ENCODE results near the gene NYNRIN. TPM values are rescaled to one million over a fixed set of nuclear protein-coding genes. Genes with fewer than 3 reads are reported as not detected.

The NYNRIN gene
- total and polyA plus RNA-seq, 2 donors (not counting 3 experiments of a cell fraction or from before 2014, with no cell fraction given): 37.2 to 42.8 TPM

DNA sequence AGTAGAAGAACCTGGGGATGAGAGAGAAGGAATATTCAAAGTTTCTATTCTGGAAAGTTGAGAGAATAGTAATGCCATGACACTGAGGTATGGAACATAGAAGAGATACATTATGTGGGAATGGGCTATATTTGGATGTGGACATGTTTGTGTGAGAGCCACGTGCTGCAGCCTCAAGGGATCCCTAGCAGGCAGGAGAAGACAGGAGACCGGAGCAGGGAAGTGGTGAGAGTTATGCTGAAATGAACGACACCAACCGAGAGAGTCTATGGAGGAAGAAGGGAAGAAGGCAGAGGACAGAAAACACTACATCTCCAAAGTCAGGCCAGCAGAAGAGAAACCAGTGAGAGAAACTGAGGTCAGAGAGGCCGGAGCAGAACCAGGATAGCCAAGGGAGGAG is 49.1 kb upstream of the NYNRIN start:
- ChIA-PET POLR2A (no interaction called here), CTCF (interaction anchor here (0.9 to 1.2 kb wide), 4 partner anchors 12 to 16 kb away, joined by 3 to 5 read pairs (median 3); no protein-coding TSS in a partner anchor)
- Histone ChIP-seq H3K27me3 (ENCODE audit: control insufficient read depth in 2 of 2, insufficient read depth in 2 of 2, low read length in 2 of 2) (peaks cover 30 to 35% of the 10 kb centered on the region in 2 experiments), H3K4me3 (replicated peaks in 1 of 3; ENCODE audit: insufficient read depth in 1 of 3, low read depth in 1 of 3, low read length in 3 of 3) (no peak overlapping the region), H3K9me3 (replicated peaks; ENCODE audit: control insufficient read depth, insufficient read depth, low read length) (no peaks in the 10 kb centered on the region), H3K4me2 (ENCODE audit: insufficient read depth, low read length) (no peak overlapping the region), H3K79me2 (ENCODE audit: control insufficient read depth, insufficient read depth, low read length) (no peaks in the 10 kb centered on the region), H3K36me3 (ENCODE audit: control insufficient read depth in 2 of 2, extremely low read depth in 1 of 2, insufficient read depth in 2 of 2, low read length in 2 of 2) (no peaks in the 10 kb centered on the region), H2AFZ (ENCODE audit: low read depth, low read length) (no peak overlapping the region), H3K27ac (ENCODE audit: insufficient read depth, low read depth, low read length) (no peak overlapping the region), H4K20me1 (replicated peaks; ENCODE audit: control insufficient read depth, extremely low read depth, insufficient read depth, low read length) (no peaks in the 10 kb centered on the region), H3K4me1 (ENCODE audit: control insufficient read depth, extremely low read depth, insufficient read depth, low read length) (no peaks in the 10 kb centered on the region), H3K9ac (replicated peaks; ENCODE audit: extremely low read depth, insufficient read depth, low read length) (no peak overlapping the region), H3K9me1 (replicated peaks; ENCODE audit: control insufficient read depth, extremely low read depth, insufficient read depth, low read length) (no peaks in the 10 kb centered on the region)
- dilution Hi-C loops (cut with MboI; ENCODE audit: extremely low pct_ligation_motif_present, low sequenced_read_pairs) (no loop called here), intact Hi-C loops (cut with micrococcal nuclease) (no loop called here)
- DNase-seq (ENCODE audit: low read depth, low spot score): no peak
- no peak for TF ChIP-seq FOS (IDR thresholded peaks at IDR 0.05; ENCODE audit: borderline replicate concordance, insufficient read depth, low read length)
- TF ChIP-seq GATA2 (IDR thresholded peaks at IDR 0.05; ENCODE audit: insufficient read depth, insufficient read length, low read depth, low read length): no peak
- TF ChIP-seq, protein P1, sequence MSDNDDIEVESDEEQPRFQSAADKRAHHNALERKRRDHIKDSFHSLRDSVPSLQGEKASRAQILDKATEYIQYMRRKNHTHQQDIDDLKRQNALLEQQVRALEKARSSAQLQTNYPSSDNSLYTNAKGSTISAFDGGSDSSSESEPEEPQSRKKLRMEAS (IDR thresholded peaks at IDR 0.05; ENCODE audit: insufficient read depth, insufficient read length): no peak
- TF ChIP-seq JUN (IDR thresholded peaks at IDR 0.05; ENCODE audit: borderline replicate concordance, insufficient read depth, insufficient read length, low read depth): no peak
- TF ChIP-seq POLR2AphosphoS5 (IDR thresholded peaks at IDR 0.05; ENCODE audit: insufficient read depth, low read depth, low read length): no peak
- TF ChIP-seq, protein P2, sequence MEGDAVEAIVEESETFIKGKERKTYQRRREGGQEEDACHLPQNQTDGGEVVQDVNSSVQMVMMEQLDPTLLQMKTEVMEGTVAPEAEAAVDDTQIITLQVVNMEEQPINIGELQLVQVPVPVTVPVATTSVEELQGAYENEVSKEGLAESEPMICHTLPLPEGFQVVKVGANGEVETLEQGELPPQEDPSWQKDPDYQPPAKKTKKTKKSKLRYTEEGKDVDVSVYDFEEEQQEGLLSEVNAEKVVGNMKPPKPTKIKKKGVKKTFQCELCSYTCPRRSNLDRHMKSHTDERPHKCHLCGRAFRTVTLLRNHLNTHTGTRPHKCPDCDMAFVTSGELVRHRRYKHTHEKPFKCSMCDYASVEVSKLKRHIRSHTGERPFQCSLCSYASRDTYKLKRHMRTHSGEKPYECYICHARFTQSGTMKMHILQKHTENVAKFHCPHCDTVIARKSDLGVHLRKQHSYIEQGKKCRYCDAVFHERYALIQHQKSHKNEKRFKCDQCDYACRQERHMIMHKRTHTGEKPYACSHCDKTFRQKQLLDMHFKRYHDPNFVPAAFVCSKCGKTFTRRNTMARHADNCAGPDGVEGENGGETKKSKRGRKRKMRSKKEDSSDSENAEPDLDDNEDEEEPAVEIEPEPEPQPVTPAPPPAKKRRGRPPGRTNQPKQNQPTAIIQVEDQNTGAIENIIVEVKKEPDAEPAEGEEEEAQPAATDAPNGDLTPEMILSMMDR (IDR thresholded peaks at IDR 0.05; ENCODE audit: extremely low read depth in 1 of 2, insufficient read depth in 1 of 2, low read depth in 1 of 2, low read length in 2 of 2): no peak
- no peak for TF ChIP-seq EZH2 (IDR thresholded peaks at IDR 0.05; ENCODE audit: borderline replicate concordance, low read depth, low read length, severe bottlenecking)
- no peak for TF ChIP-seq MYC (IDR thresholded peaks at IDR 0.05; ENCODE audit: low read depth, low read length)
- TF ChIP-seq POLR2A (IDR thresholded peaks at IDR 0.05; ENCODE audit: low read depth, low read length): no peak
- BruUV-seq (replicated peaks): no TSS peak
- FAIRE-seq: no peak

All from endothelial cell of umbilical vein (primary cell).